K562 (cell line): ENCODE measurements around the gene CCDC152. TPM values are rescaled to one million over a fixed set of nuclear protein-coding genes. Genes with fewer than 3 reads are reported as not detected.
A peak's percentile ranks its signal among the peaks of the same experiment; 100 is the strongest.

Experiments
- C11orf30 ChIP-seq: fragments of 450-650 bp; IDR thresholded peaks from 2 replicates; pipeline ENCODE4 v1.6.1; 2016; ENCODE audit warnings: low read depth, mild to moderate bottlenecking
- CBFB ChIP-seq: sonication (generic); formaldehyde crosslinking; IDR thresholded peaks from 2 replicates; pipeline ENCODE4 v1.4.0; 2020; ENCODE audit warnings: mild to moderate bottlenecking, missing genetic modification reagents
- ETV1 ChIP-seq: fragments of 450-650 bp; conservative IDR thresholded peaks from 2 replicates; pipeline ENCODE4 v1.6.1; 2016; ENCODE audit warnings: missing genetic modification characterization, control low read depth, low read depth, missing compliant biosample characterization
- HEY1 ChIP-seq: fragments of 250-450 bp; sonication (Bioruptor Pico); IDR thresholded peaks from 2 replicates; pipeline ENCODE4 v1.5.0; 2020; ENCODE audit warnings: mild to moderate bottlenecking, moderate library complexity, borderline replicate concordance
- MTA1 ChIP-seq: fragments of 450-650 bp; IDR thresholded peaks from 2 replicates; pipeline ENCODE4 v1.6.1; 2017; ENCODE audit warnings: borderline replicate concordance
- NCOR1 ChIP-seq: fragments of 450-650 bp; IDR thresholded peaks from 2 replicates; pipeline ENCODE4 v1.6.1; 2016; ENCODE audit warnings: mild to moderate bottlenecking, moderate library complexity
- PPARD ChIP-seq: fragments of 250-450 bp; sonication (Bioruptor Pico); IDR thresholded peaks from 2 replicates; pipeline ENCODE4 v1.8.0; 2022; ENCODE audit warnings: inconsistent platforms, mild to moderate bottlenecking, moderate library complexity
- RAD21 ChIP-seq, 2 experiments: fragments of 250-450 bp in 1 of 2; fragments of 450-650 bp in 1 of 2; sonication (Bioruptor Pico) in 1 of 2; formaldehyde crosslinking in 1 of 2; IDR thresholded peaks in 1 of 2; conservative IDR thresholded peaks in 1 of 2; 2 replicates each; pipeline versions ENCODE4 v1.4.0 to v1.8.0; 2020 to 2022; ENCODE audit warnings: mild to moderate bottlenecking in 2 of 2, moderate library complexity in 1 of 2
- RBM22 ChIP-seq: fragments of 200-400 bp; formaldehyde crosslinking; IDR thresholded peaks from 2 replicates; pipeline ENCODE4 v1.6.1; 2018; ENCODE audit warnings: low read length, low read depth; ENCODE audit not compliant: poor library complexity, severe bottlenecking
- SIX5 ChIP-seq, 2 experiments: IDR thresholded peaks; 2 replicates each; pipeline ENCODE4 v1.6.1; 2011; ENCODE audit warnings: low read length in 2 of 2, borderline replicate concordance in 1 of 2, low read depth in 1 of 2, mild to moderate bottlenecking in 1 of 2, moderate library complexity in 1 of 2; ENCODE audit not compliant: insufficient read depth in 1 of 2
- SMAD1 ChIP-seq: fragments of 150-350 bp; IDR thresholded peaks from 2 replicates; pipeline ENCODE4 v1.6.1; 2014; ENCODE audit warnings: low read length, low read depth; ENCODE audit not compliant: partially characterized antibody
- SOX6 ChIP-seq: fragments of 450-650 bp; IDR thresholded peaks from 2 replicates; pipeline ENCODE4 v1.6.1; 2014; ENCODE audit warnings: mild to moderate bottlenecking
- SRSF3 ChIP-seq: fragments of 200-400 bp; formaldehyde crosslinking; IDR thresholded peaks from 2 replicates; pipeline ENCODE4 v1.6.1; 2016; ENCODE audit warnings: mild to moderate bottlenecking, low read length, moderate library complexity; ENCODE audit not compliant: insufficient read depth
- TRIM24 ChIP-seq, 2 experiments: fragments of 450-650 bp; IDR thresholded peaks; 2 replicates each; pipeline ENCODE4 v1.6.1; 2016
- YBX1 ChIP-seq: fragments of 450-650 bp; IDR thresholded peaks from 2 replicates; pipeline ENCODE4 v1.7.1; 2016; ENCODE audit warnings: mild to moderate bottlenecking
- ZNF23 ChIP-seq: fragments of 250-450 bp; sonication (Bioruptor Pico); IDR thresholded peaks from 2 replicates; pipeline ENCODE4 v1.4.0; 2020; ENCODE audit warnings: mild to moderate bottlenecking
- polyA plus RNA-seq, 8 experiments: library from polyadenylated mRNA; depleted of rRNA in 4 of 8; stranded (reverse) in 5 of 8; unstranded in 3 of 8; fragments of >200 nt; fragmentation: Nextera tagmentation in 2 of 8; fragmentation: Illumina TruSeq in 1 of 8; extraction: Ambion mirVana in 2 of 8; extraction: Trizol in 1 of 8; gene quantifications; 2 replicates each; pipeline versions ENCODE4 v1.2.1 to v1.2.3, GENCODE V29; 2011 to 2014; ENCODE audit warnings: inconsistent platforms in 1 of 8, missing spikeins in 1 of 8
- total RNA-seq, 7 experiments: library from RNA; depleted of rRNA in 6 of 7; stranded (reverse); fragments of >200 nt in 6 of 7; fragmentation: Illumina TruSeq in 2 of 7; extraction: Trizol in 2 of 7; gene quantifications; 2 replicates each; pipeline versions ENCODE4 v1.2.1 to v1.2.3, GENCODE V29; 2011 to 2021; ENCODE audit warnings: low replicate concordance in 1 of 7
- TF ChIP-seq, protein P1 (sequence below): fragments of 450-650 bp; IDR thresholded peaks from 2 replicates; pipeline ENCODE4 v1.7.1; 2018; ENCODE audit warnings: mild to moderate bottlenecking, low read depth; ENCODE audit not compliant: partially characterized antibody
- TF ChIP-seq, protein P2 (sequence below): sonication (generic); formaldehyde crosslinking; IDR thresholded peaks from 2 replicates; pipeline ENCODE4 v1.8.1; 2023; ENCODE audit warnings: mild to moderate bottlenecking, missing genetic modification reagents
- TF ChIP-seq, protein P3 (sequence below): sonication (generic); formaldehyde crosslinking; IDR thresholded peaks from 2 replicates; pipeline ENCODE4 v1.8.1; 2022; ENCODE audit warnings: missing genetic modification reagents
- TF ChIP-seq, protein P4 (sequence below), 2 experiments: fragments of 450-650 bp in 1 of 2; sonication (generic) in 1 of 2; formaldehyde crosslinking in 1 of 2; IDR thresholded peaks in 1 of 2; conservative IDR thresholded peaks in 1 of 2; 2 replicates each; pipeline versions ENCODE4 v1.6.1 to v1.8.1; 2016 to 2023; ENCODE audit warnings: mild to moderate bottlenecking in 2 of 2, moderate library complexity in 2 of 2, inconsistent platforms in 1 of 2, missing genetic modification reagents in 1 of 2
- TF ChIP-seq, protein P5 (sequence below): fragments of 250-450 bp; sonication (Bioruptor Pico); IDR thresholded peaks from 2 replicates; pipeline ENCODE4 v1.8.0; 2021; ENCODE audit warnings: borderline replicate concordance, mild to moderate bottlenecking, moderate library complexity; ENCODE audit not compliant: poor library complexity, severe bottlenecking

CCDC152 gene
- total and polyA plus RNA-seq, 9 of the 15 experiments (the other 6 are each of a cell fraction or from before 2014, with no cell fraction given): 2.5 to 11.6 (median 5.1) TPM

DNA sequence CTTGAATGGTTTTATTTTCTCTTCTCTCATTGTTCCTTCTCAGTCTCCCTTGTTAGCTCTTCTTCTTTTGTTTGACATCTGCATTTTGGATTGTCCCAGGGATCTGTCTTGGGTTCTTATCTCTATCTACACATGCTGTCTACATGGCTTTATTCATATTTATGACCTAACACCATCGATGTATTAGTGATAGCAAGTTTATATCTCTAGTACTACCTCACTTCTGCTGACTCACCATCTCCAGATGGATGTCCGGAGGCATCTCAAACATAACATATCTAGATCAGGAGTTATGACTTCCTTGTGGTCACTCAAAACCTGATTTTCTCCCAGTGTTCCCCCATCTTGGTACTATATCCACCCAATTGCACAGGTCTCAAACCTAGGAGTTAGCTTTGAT, 74.3 kb downstream of the CCDC152 start (continued):
- no peak for TF ChIP-seq TRIM24 (IDR thresholded peaks at IDR 0.05)
- TF ChIP-seq ETV1 (tag): no peak; the same call in 1 of the 2 replicates
- TF ChIP-seq YBX1: no peak
- TF ChIP-seq, protein P1, sequence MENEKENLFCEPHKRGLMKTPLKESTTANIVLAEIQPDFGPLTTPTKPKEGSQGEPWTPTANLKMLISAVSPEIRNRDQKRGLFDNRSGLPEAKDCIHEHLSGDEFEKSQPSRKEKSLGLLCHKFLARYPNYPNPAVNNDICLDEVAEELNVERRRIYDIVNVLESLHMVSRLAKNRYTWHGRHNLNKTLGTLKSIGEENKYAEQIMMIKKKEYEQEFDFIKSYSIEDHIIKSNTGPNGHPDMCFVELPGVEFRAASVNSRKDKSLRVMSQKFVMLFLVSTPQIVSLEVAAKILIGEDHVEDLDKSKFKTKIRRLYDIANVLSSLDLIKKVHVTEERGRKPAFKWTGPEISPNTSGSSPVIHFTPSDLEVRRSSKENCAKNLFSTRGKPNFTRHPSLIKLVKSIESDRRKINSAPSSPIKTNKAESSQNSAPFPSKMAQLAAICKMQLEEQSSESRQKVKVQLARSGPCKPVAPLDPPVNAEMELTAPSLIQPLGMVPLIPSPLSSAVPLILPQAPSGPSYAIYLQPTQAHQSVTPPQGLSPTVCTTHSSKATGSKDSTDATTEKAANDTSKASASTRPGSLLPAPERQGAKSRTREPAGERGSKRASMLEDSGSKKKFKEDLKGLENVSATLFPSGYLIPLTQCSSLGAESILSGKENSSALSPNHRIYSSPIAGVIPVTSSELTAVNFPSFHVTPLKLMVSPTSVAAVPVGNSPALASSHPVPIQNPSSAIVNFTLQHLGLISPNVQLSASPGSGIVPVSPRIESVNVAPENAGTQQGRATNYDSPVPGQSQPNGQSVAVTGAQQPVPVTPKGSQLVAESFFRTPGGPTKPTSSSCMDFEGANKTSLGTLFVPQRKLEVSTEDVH: no peak
- no peak for TF ChIP-seq HEY1 (CRISPR knock-in tag)
- TF ChIP-seq RAD21 (CRISPR knock-in tag; conservative IDR thresholded peaks at IDR 0.05 in 1 of 2, IDR thresholded peaks at IDR 0.05 in 1 of 2): no peak
- TF ChIP-seq RBM22: no peak
- TF ChIP-seq CBFB (CRISPR knock-in tag): no peak
- TF ChIP-seq, protein P2, sequence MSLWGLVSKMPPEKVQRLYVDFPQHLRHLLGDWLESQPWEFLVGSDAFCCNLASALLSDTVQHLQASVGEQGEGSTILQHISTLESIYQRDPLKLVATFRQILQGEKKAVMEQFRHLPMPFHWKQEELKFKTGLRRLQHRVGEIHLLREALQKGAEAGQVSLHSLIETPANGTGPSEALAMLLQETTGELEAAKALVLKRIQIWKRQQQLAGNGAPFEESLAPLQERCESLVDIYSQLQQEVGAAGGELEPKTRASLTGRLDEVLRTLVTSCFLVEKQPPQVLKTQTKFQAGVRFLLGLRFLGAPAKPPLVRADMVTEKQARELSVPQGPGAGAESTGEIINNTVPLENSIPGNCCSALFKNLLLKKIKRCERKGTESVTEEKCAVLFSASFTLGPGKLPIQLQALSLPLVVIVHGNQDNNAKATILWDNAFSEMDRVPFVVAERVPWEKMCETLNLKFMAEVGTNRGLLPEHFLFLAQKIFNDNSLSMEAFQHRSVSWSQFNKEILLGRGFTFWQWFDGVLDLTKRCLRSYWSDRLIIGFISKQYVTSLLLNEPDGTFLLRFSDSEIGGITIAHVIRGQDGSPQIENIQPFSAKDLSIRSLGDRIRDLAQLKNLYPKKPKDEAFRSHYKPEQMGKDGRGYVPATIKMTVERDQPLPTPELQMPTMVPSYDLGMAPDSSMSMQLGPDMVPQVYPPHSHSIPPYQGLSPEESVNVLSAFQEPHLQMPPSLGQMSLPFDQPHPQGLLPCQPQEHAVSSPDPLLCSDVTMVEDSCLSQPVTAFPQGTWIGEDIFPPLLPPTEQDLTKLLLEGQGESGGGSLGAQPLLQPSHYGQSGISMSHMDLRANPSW (CRISPR knock-in tag): no peak
- no peak for TF ChIP-seq ZNF23
- TF ChIP-seq SOX6: peak; percentile 60; the same call in 1 of the 2 replicates
- no peak for TF ChIP-seq PPARD
- peak; percentile 88 for TF ChIP-seq C11orf30
- TF ChIP-seq, protein P3, sequence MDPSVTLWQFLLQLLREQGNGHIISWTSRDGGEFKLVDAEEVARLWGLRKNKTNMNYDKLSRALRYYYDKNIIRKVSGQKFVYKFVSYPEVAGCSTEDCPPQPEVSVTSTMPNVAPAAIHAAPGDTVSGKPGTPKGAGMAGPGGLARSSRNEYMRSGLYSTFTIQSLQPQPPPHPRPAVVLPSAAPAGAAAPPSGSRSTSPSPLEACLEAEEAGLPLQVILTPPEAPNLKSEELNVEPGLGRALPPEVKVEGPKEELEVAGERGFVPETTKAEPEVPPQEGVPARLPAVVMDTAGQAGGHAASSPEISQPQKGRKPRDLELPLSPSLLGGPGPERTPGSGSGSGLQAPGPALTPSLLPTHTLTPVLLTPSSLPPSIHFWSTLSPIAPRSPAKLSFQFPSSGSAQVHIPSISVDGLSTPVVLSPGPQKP (CRISPR knock-in tag): no peak
- TF ChIP-seq, protein P4, sequence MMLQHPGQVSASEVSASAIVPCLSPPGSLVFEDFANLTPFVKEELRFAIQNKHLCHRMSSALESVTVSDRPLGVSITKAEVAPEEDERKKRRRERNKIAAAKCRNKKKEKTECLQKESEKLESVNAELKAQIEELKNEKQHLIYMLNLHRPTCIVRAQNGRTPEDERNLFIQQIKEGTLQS (IDR thresholded peaks at IDR 0.05): peak; percentile 51; the same call in 1 of the 2 replicates
- TF ChIP-seq, protein P4 (CRISPR knock-in tag; conservative IDR thresholded peaks at IDR 0.05): no peak
- TF ChIP-seq NCOR1: peak; percentile 26; the same call in 1 of the 2 replicates
- no peak for TF ChIP-seq MTA1
- TF ChIP-seq, protein P5, sequence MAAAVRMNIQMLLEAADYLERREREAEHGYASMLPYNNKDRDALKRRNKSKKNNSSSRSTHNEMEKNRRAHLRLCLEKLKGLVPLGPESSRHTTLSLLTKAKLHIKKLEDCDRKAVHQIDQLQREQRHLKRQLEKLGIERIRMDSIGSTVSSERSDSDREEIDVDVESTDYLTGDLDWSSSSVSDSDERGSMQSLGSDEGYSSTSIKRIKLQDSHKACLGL (CRISPR knock-in tag): no peak
- no peak for TF ChIP-seq SIX5 (IDR thresholded peaks at IDR 0.05; ENCODE audit: borderline replicate concordance in 1 of 2, insufficient read depth in 1 of 2, low read depth in 1 of 2, low read length in 2 of 2)
- no peak for TF ChIP-seq SRSF3
- TF ChIP-seq SMAD1: no peak
